Peyer's patch (tissue), 4 donors: Measurements from ENCODE around the gene EEF1AKMT3. TPM values are rescaled to one million over a fixed set of nuclear protein-coding genes. Genes with fewer than 3 reads are reported as not detected.

Experiments
- DNase-seq, 3 donors: peaks; one replicate each; pipeline ENCODE4 v3.0.0-alpha.2; 2017 to 2019
- H3K27ac ChIP-seq, 4 donors: fragments of 200-600 bp; sonication (generic); one replicate each; pipeline ENCODE4 v1.5.1; 2016 to 2019
- H3K27me3 ChIP-seq, 2 donors: fragments of 200-600 bp; sonication (generic); one replicate each; pipeline ENCODE4 v1.5.1; 2019
- H3K36me3 ChIP-seq, 3 donors: fragments of 200-600 bp; sonication (generic); one replicate each; pipeline ENCODE4 v1.5.1; 2016 to 2019
- H3K4me1 ChIP-seq, 4 donors: fragments of 200-600 bp; sonication (generic); one replicate each; pipeline ENCODE4 v1.5.1; 2016 to 2019
- H3K4me3 ChIP-seq, 4 donors: fragments of 200-600 bp; sonication (generic); 1 replicate in 3 of 4; 2 replicates in 1 of 4; pipeline ENCODE4 v1.5.1; 2016 to 2019; ENCODE audit warnings: mild to moderate bottlenecking in 1 of 4
- H3K9me3 ChIP-seq, 4 donors: fragments of 200-600 bp; sonication (generic); one replicate each; pipeline ENCODE4 v1.5.1; 2016 to 2019; ENCODE audit warnings: mild to moderate bottlenecking in 1 of 4
- POLR2A ChIP-seq, 2 donors: fragments of 450-650 bp; IDR thresholded peaks; one replicate each; pipeline ENCODE4 v1.5.1; 2017; ENCODE audit warnings: antibody characterized with exemption in 2 of 2, mild to moderate bottlenecking in 2 of 2, moderate library complexity in 2 of 2
- total RNA-seq, 4 donors: library from RNA; depleted of rRNA; stranded (reverse); fragments of >200 nt; gene quantifications; one replicate each; pipeline ENCODE4 v1.1.0, GENCODE V29; 2016
- TF ChIP-seq, protein P1 (sequence below), 6 experiments: fragments of 450-650 bp in 4 of 6; fragments of 200-600 bp in 2 of 6; sonication (generic) in 1 of 6; IDR thresholded peaks; one replicate each; pipeline ENCODE4 v1.5.1; 2017 to 2019; ENCODE audit warnings: antibody characterized with exemption in 6 of 6, mild to moderate bottlenecking in 3 of 6, moderate library complexity in 1 of 6

Gene EEF1AKMT3
- total RNA-seq, 4 donors from 2014 or later: 1.4 to 7.4 (median 2.7) TPM

DNA sequence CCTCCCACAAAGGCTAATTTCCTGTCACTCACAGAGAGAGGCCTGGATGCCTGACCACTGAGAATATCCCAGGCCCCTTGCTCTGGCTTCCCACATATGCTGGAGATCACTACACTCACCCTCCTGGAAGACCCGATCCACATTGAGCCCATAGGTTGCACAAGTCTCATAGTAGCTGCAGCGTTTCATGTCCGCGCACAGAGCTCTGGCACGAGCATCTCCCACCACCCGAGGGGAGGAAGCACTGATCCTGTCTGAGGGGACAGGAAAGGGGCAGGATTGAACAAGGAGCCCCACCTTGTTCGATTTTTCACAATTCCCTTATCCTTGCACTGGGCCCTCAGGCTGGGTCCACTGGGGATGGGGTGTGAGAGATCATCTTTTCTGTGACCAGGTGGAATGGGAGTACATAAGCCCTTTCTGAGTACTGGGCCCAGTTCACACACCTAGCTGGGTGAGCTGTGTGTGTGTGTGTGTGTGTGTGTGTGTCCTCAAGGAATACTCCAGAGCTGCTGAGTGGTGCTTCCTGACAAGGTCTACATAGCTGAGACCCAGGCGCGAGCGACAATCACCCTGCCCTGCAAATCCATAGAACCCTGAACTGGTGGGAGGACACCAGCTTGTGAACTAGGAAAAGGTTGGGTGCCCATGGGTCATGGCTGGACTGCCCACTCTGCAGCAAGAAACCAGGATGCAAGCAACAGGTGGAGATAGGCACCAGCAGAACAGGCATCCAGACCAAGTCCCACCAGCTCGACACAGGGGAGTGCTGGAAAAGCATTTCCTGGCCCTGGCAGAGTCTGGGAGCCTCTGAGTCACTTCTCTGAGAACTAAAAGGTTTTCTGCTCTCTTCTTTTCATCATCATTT is 39.5 kb upstream of the EEF1AKMT3 start:
- Histone ChIP-seq H3K9me3 (no peaks in the 10 kb centered on the region), H3K27me3 (peaks cover 0 to 36% of the 10 kb centered on the region in 2 donors), H3K4me1 (peaks cover 0 to 23% (median 2%) of the 10 kb centered on the region in 4 donors), H3K4me3 (no peak overlapping the region), H3K27ac (no peak overlapping the region), H3K36me3 (peaks cover 0 to 6% (median 0%) of the 10 kb centered on the region in 3 donors)
- no peak for TF ChIP-seq POLR2A (IDR thresholded peaks at IDR 0.05)
- TF ChIP-seq, protein P1, sequence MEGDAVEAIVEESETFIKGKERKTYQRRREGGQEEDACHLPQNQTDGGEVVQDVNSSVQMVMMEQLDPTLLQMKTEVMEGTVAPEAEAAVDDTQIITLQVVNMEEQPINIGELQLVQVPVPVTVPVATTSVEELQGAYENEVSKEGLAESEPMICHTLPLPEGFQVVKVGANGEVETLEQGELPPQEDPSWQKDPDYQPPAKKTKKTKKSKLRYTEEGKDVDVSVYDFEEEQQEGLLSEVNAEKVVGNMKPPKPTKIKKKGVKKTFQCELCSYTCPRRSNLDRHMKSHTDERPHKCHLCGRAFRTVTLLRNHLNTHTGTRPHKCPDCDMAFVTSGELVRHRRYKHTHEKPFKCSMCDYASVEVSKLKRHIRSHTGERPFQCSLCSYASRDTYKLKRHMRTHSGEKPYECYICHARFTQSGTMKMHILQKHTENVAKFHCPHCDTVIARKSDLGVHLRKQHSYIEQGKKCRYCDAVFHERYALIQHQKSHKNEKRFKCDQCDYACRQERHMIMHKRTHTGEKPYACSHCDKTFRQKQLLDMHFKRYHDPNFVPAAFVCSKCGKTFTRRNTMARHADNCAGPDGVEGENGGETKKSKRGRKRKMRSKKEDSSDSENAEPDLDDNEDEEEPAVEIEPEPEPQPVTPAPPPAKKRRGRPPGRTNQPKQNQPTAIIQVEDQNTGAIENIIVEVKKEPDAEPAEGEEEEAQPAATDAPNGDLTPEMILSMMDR (IDR thresholded peaks at IDR 0.05): no peak
- DNase-seq: peak in 1 of 3 donors; percentile 34

GRCh38 chr12:57733928-57734327 is 38.5 kb upstream of the EEF1AKMT3 start:
- Histone ChIP-seq H3K4me1 (peaks cover 0 to 32% (median 4%) of the 10 kb centered on the region in 4 donors), H3K27me3 (peaks cover 0 to 42% of the 10 kb centered on the region in 2 donors), H3K9me3 (no peaks in the 10 kb centered on the region), H3K27ac (no peak overlapping the region), H3K4me3 (no peak overlapping the region), H3K36me3 (peaks cover 0 to 6% (median 0%) of the 10 kb centered on the region in 3 donors)
- no peak for DNase-seq
- no peak for TF ChIP-seq POLR2A (IDR thresholded peaks at IDR 0.05)
- TF ChIP-seq, protein P1 (IDR thresholded peaks at IDR 0.05): no peak

DNA sequence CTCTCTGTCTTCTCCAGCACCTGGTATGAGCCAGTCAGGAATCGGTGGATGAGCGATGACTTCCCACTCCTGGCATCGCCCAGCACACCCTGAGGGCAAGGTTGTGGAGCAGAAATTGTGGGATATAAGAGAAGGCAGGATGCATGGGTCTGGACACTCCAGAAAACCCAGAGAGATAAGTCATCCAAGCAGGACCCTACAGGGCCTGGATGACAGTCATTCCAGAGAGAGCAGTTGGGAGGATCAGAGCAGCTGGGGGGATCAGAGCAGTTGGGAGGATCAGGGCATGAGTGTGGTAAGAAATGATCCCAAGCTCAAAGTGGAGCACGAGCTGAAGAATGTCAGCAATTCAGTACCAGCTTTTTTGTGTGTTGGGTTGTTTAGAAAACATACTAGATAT is 37.8 kb upstream of the EEF1AKMT3 start:
- no peak overlapping the region for H3K27ac ChIP-seq
- H3K27me3 ChIP-seq: peaks cover 0 to 48% of the 10 kb centered on the region in 2 donors
- H3K4me3 ChIP-seq: no peak overlapping the region
- no peak for TF ChIP-seq POLR2A (IDR thresholded peaks at IDR 0.05)
- TF ChIP-seq, protein P1 (IDR thresholded peaks at IDR 0.05): no peak
- H3K9me3 ChIP-seq: no peaks in the 10 kb centered on the region
- DNase-seq: no peak
- H3K4me1 ChIP-seq: peaks cover 0 to 32% (median 5%) of the 10 kb centered on the region in 4 donors
- H3K36me3 ChIP-seq: peaks cover 0 to 6% (median 0%) of the 10 kb centered on the region in 3 donors

- DNase-seq: peak in 1 of 3 donors; percentile 34
- H3K27ac ChIP-seq: no peak overlapping the region
- no peak overlapping the region for H3K4me3 ChIP-seq
- no peak for TF ChIP-seq POLR2A (IDR thresholded peaks at IDR 0.05)
- TF ChIP-seq, protein P1 (IDR thresholded peaks at IDR 0.05): no peak
- peaks cover 0 to 32% (median 10%) of the 10 kb centered on the region in 4 donors for H3K4me1 ChIP-seq
- no peaks in the 10 kb centered on the region for H3K9me3 ChIP-seq
- peaks cover 0 to 50% of the 10 kb centered on the region in 2 donors for H3K27me3 ChIP-seq
- H3K36me3 ChIP-seq: peaks cover 0 to 6% (median 0%) of the 10 kb centered on the region in 3 donors
These were observed 37.1 kb upstream of the EEF1AKMT3 start for GRCh38 chr12:57735198-57735855.

DNA sequence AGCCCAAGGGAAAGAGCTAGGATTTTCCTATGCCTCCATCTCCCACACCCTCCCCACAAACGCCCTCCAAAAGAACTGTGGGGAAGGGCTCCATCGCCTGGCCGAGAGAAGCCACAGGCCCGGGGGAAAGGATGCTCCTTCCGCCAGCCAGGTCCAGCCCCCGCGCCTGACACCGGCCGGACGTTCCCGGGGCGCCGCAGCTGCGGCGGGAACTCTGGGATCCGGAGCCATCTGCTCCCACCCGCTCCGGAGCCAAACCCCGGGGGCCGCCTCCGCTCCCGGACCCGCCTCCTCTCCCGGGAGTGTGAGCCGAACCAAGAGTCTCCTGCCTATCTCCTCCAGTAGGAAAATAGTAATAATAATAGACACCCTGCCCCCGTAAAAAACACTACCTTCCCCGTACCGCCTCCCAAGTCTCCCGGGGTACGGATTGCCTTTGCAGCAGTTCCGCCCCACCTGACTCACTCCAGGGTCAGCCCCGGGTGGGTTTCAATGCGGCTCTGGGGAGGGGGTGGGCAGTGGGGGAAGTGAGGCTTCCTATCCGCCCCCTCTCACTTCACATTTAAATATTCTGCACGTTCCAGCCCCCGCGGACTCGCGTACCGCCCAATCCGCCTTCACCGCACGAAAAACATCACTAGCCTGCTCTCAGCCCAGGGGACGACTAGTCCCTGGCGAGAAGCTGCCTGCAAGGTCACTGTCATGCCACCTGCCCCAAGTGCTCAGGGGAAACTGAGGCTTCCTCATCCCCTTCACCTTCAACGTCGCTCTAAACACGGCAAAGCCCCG is 36.3 kb upstream of the EEF1AKMT3 start:
- DNase-seq: peak in 1 of 3 donors; percentile 52
- Histone ChIP-seq H3K4me3 (peak overlapping the region in 1 of 4 donors; percentile 0), H3K27me3 (peaks cover 0 to 50% of the 10 kb centered on the region in 2 donors)

More for the DNA sequence above, 36.3 kb upstream of the EEF1AKMT3 start:
- Histone ChIP-seq H3K36me3 (peaks cover 0 to 6% (median 0%) of the 10 kb centered on the region in 3 donors), H3K9me3 (no peaks in the 10 kb centered on the region), H3K27ac (no peak overlapping the region), H3K4me1 (peaks cover 0 to 32% (median 15%) of the 10 kb centered on the region in 4 donors)
- TF ChIP-seq, protein P1 (IDR thresholded peaks at IDR 0.05): no peak
- no peak for TF ChIP-seq POLR2A (IDR thresholded peaks at IDR 0.05)
